Activated T-helper 1 cell treated with Interleukin-2 at 50 U/mL for 16 hours (primary cell): ENCODE results near the gene NIBAN1.
"Not testable (repeated sequence)": the region's sequence is repeated elsewhere in the genome, so short reads cannot be mapped to it uniquely, and the experiment has no call there.

Experiments used
- DNase-seq: peaks from one replicate; pipeline ENCODE4 v3.0.0-alpha.2; 2020; ENCODE audit warnings: low read depth

Gene NIBAN1

GRCh38 chr1:184973272-184974055 is 844 bp downstream of the NIBAN1 start:
- no peak for DNase-seq

GRCh38 chr1:184972315-184973055 is 1.8 kb downstream of the NIBAN1 start:
- DNase-seq, result no peak

GRCh38 chr1:184971522-184972265 is 2.6 kb downstream of the NIBAN1 start:
- no peak for DNase-seq

- no peak for DNase-seq
Observed at GRCh38 chr1:184970691-184971161, 3.6 kb downstream of the NIBAN1 start.

GRCh38 chr1:184966989-184967388 is 7.3 kb downstream of the NIBAN1 start:
- no peak for DNase-seq

GRCh38 chr1:184965944-184966860 is 8.1 kb downstream of the NIBAN1 start:
- no peak for DNase-seq

- no peak for DNase-seq
Observed at GRCh38 chr1:184965439-184965838, 8.9 kb downstream of the NIBAN1 start.

GRCh38 chr1:184959626-184960025 is 14.7 kb downstream of the NIBAN1 start:
- DNase-seq, result no peak

- DNase-seq, result no peak
Observed at GRCh38 chr1:184958554-184959353, 15.6 kb downstream of the NIBAN1 start.

GRCh38 chr1:184957901-184958300 is 16.4 kb downstream of the NIBAN1 start:
- not testable (repeated sequence) for DNase-seq

GRCh38 chr1:184956999-184957700 is 17.2 kb downstream of the NIBAN1 start:
- DNase-seq, result no peak

GRCh38 chr1:184954232-184954995 is 19.9 kb downstream of the NIBAN1 start:
- DNase-seq, result no peak

GRCh38 chr1:184953600-184954219 is 20.6 kb downstream of the NIBAN1 start:
- no peak for DNase-seq

- no peak for DNase-seq
Observed at GRCh38 chr1:184952428-184952827, 21.9 kb downstream of the NIBAN1 start.

GRCh38 chr1:184951788-184952187 is 22.5 kb downstream of the NIBAN1 start:
- DNase-seq, result no peak

- DNase-seq, result no peak
Observed at GRCh38 chr1:184950906-184951305, 23.4 kb downstream of the NIBAN1 start.

- no peak for DNase-seq
Observed at GRCh38 chr1:184950227-184950626, 24.1 kb downstream of the NIBAN1 start.

GRCh38 chr1:184947497-184948256 is 26.6 kb downstream of the NIBAN1 start:
- DNase-seq, result no peak
